Left renal cortex interstitium (tissue), 4 donors: Measurements from ENCODE around the gene RBM11. TPM values are rescaled to one million over a fixed set of nuclear protein-coding genes. Genes with fewer than 3 reads are reported as not detected.
A peak's percentile ranks its signal among the peaks of the same experiment; 100 is the strongest.
"Not testable (repeated sequence)": the region's sequence is repeated elsewhere in the genome, so short reads cannot be mapped to it uniquely, and the experiment has no call there.

Experiments used
- DNase-seq, 4 donors: peaks; one replicate each; pipeline ENCODE4 v3.0.0-alpha.2; 2013; ENCODE audit warnings: low read depth in 4 of 4, low spot score in 2 of 4, missing footprints in 1 of 4
- polyA plus RNA-seq, 4 donors: library from polyadenylated mRNA; unstranded; fragments of 120-200 nt; gene quantifications; one replicate each; pipeline ENCODE4 v1.2.1, GENCODE V29; 2013; ENCODE audit not compliant: insufficient read length in 4 of 4

The RBM11 gene, protein sequence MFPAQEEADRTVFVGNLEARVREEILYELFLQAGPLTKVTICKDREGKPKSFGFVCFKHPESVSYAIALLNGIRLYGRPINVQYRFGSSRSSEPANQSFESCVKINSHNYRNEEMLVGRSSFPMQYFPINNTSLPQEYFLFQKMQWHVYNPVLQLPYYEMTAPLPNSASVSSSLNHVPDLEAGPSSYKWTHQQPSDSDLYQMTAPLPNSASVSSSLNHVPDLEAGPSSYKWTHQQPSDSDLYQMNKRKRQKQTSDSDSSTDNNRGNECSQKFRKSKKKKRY
- 1 to 10 TPM; 3.7 to 6.0 (median 4.3) TPM for polyA plus RNA-seq

DNA sequence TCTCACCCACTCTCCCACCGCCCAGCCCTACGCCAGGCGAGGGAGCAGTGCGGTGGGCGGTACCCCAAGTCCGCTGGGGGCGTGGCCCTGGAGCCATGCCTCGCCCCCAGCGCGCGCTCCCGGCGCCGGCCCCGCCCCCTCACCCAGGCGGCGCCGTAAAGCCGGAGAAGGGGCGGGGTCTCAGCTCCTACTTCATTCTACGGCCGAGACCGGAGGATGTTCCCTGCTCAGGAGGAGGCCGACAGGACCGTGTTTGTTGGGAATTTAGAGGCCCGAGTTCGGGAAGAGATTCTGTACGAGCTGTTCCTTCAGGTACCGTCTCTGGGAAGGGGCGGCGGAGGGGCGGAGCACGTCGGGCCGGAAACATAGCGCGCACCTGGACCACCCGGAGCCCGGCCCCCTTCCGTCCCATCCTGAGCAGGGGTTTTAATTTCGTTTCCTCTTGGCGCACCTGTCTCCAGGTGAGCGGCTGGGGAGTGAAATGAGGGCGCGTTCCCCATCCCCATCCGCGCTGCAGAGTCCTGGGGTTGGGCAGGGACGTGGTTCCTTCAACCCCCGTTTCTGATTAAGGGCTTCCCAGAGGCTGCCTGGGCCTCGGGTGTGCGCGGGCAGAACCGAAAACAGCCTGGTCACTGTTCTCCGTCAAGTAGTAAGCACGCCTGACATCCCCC lies at the start of gene RBM11:
TSS of gene RBM11 (plus strand) at position 187 of the 671 bp plus-strand sequence. CDS start at position 217, 30 bp downstream.
- peak; percentile 41 to 63 (median 62) for DNase-seq

DNA sequence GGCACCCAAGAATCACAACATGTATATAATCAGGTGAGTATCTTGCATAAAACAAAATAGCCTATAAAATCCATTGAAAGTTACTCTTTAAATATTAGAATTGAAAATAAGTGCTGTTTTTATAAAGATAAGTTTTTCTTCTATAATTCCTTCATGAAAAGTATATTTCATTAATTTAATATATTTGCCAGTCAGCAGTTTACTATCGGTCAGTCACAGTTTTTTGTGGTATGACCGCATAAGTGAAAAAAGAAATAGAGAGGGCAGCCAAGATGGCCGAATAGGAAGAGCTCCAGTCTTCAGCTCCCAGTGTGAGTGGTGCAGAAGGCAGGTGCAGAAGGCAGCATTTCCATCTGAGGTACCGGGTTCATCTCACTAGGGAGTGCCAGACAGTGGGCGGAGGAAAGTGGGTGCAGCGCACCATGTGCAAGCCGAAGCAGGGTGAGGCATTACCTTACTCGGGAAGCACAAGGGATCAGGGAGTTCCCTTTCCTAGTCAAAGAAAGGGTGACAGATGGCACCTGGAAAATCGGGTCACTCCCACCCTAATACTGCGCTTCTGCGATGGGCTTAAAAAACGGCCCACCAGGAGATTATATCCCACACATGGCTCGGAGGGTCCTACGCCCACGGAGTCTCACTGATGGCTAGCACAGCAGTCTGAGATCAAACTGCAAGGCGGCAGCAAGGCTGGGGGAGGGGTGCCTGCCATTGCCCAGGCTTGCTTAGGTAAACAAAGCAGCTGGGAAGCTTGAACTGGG lies 49.3 kb upstream of the RBM11 start:
- DNase-seq: not testable (repeated sequence)

DNA sequence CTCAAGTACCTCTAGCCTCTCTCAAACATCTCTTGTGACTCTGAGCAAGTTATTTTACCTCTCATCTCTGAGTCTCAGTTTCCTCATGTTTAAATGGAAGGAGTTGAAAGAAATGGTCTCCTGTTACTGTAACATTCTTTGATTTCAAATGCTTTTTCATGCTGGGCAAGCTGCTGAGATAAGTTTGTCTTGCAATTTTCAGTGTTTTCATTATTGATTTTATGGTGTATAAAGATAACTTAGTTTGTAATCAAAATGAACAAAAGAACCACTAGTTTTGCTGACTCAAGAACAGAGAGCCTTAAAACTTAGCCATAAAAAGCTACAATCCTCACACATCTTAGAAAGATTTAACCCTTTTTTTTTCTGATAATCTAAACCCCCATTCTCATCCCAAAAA lies 9.7 kb upstream of the RBM11 start:
- no peak for DNase-seq

DNA sequence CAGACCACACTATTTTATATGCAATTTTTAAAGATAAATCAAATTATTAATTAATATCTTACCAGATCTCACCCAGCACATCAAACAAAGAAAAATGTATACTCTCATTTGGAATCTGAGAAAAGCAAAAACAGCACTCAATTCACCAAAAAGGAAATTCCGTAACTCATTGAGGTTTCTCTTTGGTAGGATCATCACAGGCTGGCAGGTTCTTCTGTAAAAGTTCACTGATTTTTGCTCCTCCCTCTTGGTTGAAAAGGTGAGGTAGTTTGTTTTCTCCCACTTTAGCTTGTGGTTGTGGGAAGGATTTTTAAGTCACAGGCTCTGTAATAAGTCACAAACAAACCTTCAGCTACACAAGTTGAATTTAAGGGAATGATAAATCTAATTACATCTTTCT lies 5.2 kb upstream of the RBM11 start, which contains the start of gene LIPI:
TSS of gene LIPI (minus strand) at position 218 of the 400 bp plus-strand sequence. CDS start at position 108, 110 bp downstream.
- DNase-seq: no peak

DNA sequence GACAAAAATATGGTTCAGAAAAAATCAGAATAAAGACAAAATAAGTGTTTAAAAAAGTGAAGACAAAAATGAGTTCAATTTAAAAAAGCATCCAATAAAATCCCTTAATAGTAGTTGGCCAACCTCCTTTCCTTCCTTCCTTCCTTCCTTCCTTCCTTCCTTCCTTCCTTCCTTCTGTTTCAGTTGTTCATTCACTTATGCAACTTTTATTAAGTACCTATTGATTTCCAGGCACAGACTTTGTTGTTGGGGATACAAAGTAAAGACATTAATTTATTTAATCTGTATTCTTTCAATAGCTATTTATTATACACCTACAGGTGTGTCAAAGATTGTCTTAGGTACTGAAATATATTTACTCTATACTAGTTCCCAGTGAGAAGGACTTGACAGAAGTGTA lies 2.8 kb upstream of the RBM11 start:
- no peak for DNase-seq

GRCh38 chr21:14223365-14223764 lies 7.4 kb downstream of the RBM11 start:
- DNase-seq: no peak

DNA sequence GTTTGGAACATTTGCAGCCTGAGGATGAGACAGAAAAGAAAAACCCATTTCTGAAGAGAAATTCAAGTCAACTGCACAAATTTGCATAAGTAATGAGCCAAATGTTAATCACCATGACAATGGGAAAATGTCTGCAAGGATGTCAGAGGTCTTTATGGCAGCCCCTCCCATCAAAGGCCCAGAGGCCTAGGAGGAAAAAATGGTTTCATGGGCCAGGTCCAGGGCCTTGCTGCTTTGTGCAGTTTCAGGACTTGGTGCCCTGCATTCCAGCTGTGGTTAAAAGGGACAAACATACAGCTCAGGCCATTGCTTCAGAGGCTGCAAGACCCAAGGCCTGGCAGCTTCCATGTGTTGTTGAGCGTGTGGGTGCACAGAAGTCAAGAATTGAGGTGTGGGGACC lies 13.4 kb downstream of the RBM11 start:
- DNase-seq: no peak

GRCh38 chr21:14235101-14235500 lies 19.1 kb downstream of the RBM11 start:
- no peak for DNase-seq

- DNase-seq: no peak
Observed at GRCh38 chr21:14236180-14236579, 20.2 kb downstream of the RBM11 start.

GRCh38 chr21:14239281-14239680 lies 23.3 kb downstream of the RBM11 start:
- DNase-seq: no peak

GRCh38 chr21:14241297-14241696 lies 25.3 kb downstream of the RBM11 start:
- DNase-seq: no peak

GRCh38 chr21:14243461-14243860 lies 27.5 kb downstream of the RBM11 start:
- no peak for DNase-seq

GRCh38 chr21:14243874-14244273 lies 27.9 kb downstream of the RBM11 start:
- DNase-seq: no peak

DNA sequence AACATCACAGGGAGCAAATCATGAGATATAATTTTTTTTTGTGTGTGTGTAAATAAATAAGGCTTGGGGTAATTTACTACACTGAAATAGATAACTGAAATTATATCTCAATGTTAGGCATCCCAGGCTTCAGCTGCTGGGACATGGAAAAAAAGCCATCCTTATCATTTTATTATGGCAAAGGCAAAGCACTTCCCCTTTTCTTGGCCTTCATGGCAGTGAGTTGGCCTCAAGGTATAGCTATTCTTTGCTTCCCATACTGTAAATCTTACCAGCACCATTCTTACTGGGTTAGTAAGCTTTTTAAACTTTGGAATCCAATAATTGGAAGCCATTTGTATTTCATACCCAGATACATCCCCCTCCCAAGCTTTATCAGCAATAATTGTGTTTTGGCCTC lies 29.0 kb downstream of the RBM11 start:
- no peak for DNase-seq

DNA sequence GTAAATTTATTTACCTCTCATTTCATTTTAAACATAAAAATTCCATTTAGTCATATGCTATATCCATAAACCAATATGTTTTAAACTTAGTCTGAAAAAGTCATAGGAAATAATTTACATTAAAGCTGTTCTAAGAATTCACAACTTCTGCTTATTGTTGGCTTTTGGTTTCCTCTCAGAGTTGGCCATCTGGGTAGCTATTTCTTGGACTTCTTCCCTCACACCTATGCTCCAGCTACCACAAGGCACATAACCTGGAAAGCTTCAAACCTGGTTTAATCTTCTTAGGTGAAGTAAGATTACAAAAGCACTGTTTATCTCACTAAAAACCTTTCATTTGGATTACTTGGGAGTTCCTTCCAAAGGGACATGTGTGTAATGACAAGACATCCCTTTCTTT lies 29.8 kb downstream of the RBM11 start:
- no peak for DNase-seq

GRCh38 chr21:14251336-14251735 lies 35.4 kb downstream of the RBM11 start:
- DNase-seq: no peak

DNA sequence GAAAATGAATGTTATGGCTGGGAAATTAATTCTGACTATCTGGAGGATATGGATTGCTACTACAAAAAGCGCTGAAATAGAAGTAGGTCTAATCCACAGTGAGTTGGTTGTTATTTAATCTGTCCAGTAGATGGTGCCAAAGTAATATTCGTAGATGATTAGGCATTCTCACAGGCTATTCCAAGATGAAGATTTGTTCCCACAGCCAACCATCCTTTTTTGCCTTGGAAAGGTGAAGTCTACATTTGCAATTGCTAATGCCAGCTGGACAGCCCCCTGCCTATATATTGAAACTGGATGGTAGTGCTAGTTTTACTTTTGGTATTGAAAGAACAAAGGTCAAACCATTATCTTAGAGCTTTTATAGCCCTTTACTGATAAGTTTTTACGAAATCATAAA lies 43.8 kb downstream of the RBM11 start:
- DNase-seq: peak in 2 of 4 donors; percentile 19 to 54

- no peak for DNase-seq
Observed at GRCh38 chr21:14260174-14260764, 44.3 kb downstream of the RBM11 start.

GRCh38 chr21:14262039-14262438 lies 46.1 kb downstream of the RBM11 start:
- no peak for DNase-seq

- no peak for DNase-seq
Observed at GRCh38 chr21:14263879-14264278, 47.9 kb downstream of the RBM11 start.

GRCh38 chr21:14265023-14265422 lies 49.1 kb downstream of the RBM11 start:
- DNase-seq: no peak
